Measurements from ENCODE around the gene PROSER3. TPM values are rescaled to one million over a fixed set of nuclear protein-coding genes. Genes with fewer than 3 reads are reported as not detected.

Gene PROSER3
- total and polyA plus RNA-seq, 2 of the 13 experiments (the other 11 are each of a cell fraction or from before 2014, with no cell fraction given): 5.1 to 5.7 TPM

- TF ChIP-seq, protein P1, sequence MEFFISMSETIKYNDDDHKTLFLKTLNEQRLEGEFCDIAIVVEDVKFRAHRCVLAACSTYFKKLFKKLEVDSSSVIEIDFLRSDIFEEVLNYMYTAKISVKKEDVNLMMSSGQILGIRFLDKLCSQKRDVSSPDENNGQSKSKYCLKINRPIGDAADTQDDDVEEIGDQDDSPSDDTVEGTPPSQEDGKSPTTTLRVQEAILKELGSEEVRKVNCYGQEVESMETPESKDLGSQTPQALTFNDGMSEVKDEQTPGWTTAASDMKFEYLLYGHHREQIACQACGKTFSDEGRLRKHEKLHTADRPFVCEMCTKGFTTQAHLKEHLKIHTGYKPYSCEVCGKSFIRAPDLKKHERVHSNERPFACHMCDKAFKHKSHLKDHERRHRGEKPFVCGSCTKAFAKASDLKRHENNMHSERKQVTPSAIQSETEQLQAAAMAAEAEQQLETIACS (CRISPR knock-in tag; IDR thresholded peaks at IDR 0.05): peak; percentile 52
- peak; percentile 54; the same call in 1 of the 2 replicates for TF ChIP-seq POLR2AphosphoS5 (IDR thresholded peaks at IDR 0.05; ENCODE audit: low read depth, low read length)
- peak; percentile 56 for TF ChIP-seq HOXD1 (CRISPR knock-in tag; IDR thresholded peaks at IDR 0.05)
- TF ChIP-seq KDM5A (IDR thresholded peaks at IDR 0.05; ENCODE audit: borderline replicate concordance, low read length): peak; percentile 81
- TF ChIP-seq CREB3 (CRISPR knock-in tag; IDR thresholded peaks at IDR 0.05): peak; percentile 52; the same call in 1 of the 2 replicates
- TF ChIP-seq PHF5A (CRISPR knock-in tag; IDR thresholded peaks at IDR 0.05; ENCODE audit: low read depth, unreplicated experiment): no peak
- no peak for TF ChIP-seq TAF15 (IDR thresholded peaks at IDR 0.05; ENCODE audit: low read depth, low read length, poor library complexity, severe bottlenecking)
- no peak for TF ChIP-seq ZNF251 (CRISPR knock-in tag; IDR thresholded peaks at IDR 0.05)
- TF ChIP-seq HOXA9 (CRISPR knock-in tag; IDR thresholded peaks at IDR 0.05; ENCODE audit: borderline replicate concordance): no peak
- TF ChIP-seq, protein P2, sequence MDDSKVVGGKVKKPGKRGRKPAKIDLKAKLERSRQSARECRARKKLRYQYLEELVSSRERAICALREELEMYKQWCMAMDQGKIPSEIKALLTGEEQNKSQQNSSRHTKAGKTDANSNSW (CRISPR knock-in tag; IDR thresholded peaks at IDR 0.05; ENCODE audit: borderline replicate concordance): no peak
- TF ChIP-seq ZNF3 (CRISPR knock-in tag; IDR thresholded peaks at IDR 0.05): no peak
- 0 out of 2 replicates have a peak, but pooled peaks have one; percentile 50 for TF ChIP-seq ATF7-NPFF (CRISPR knock-in tag; IDR thresholded peaks at IDR 0.05; ENCODE audit: low read depth)
- TF ChIP-seq ZSCAN25 (CRISPR knock-in tag; IDR thresholded peaks at IDR 0.05): no peak; the same call in 1 of the 2 replicates
- TF ChIP-seq ZNF501 (CRISPR knock-in tag; IDR thresholded peaks at IDR 0.05): peak; percentile 86
- TF ChIP-seq PHF8 (CRISPR knock-in tag; IDR thresholded peaks at IDR 0.05): peak; percentile 41
- 0 out of 2 replicates have a peak, but pooled peaks have one; percentile 3 for TF ChIP-seq NCOA2 (CRISPR knock-in tag; IDR thresholded peaks at IDR 0.05)
- TF ChIP-seq, protein P3, sequence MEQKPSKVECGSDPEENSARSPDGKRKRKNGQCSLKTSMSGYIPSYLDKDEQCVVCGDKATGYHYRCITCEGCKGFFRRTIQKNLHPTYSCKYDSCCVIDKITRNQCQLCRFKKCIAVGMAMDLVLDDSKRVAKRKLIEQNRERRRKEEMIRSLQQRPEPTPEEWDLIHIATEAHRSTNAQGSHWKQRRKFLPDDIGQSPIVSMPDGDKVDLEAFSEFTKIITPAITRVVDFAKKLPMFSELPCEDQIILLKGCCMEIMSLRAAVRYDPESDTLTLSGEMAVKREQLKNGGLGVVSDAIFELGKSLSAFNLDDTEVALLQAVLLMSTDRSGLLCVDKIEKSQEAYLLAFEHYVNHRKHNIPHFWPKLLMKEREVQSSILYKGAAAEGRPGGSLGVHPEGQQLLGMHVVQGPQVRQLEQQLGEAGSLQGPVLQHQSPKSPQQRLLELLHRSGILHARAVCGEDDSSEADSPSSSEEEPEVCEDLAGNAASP (CRISPR knock-in tag; IDR thresholded peaks at IDR 0.05; ENCODE audit: borderline replicate concordance): no peak; the same call in 1 of the 2 replicates
- TF ChIP-seq CREM (IDR thresholded peaks at IDR 0.05): peak; percentile 97
- no peak for TF ChIP-seq CREM (CRISPR knock-in tag; IDR thresholded peaks at IDR 0.05)
- no peak for TF ChIP-seq CSRNP1 (CRISPR knock-in tag; IDR thresholded peaks at IDR 0.05)
- TF ChIP-seq NR2F1 (CRISPR knock-in tag; IDR thresholded peaks at IDR 0.05): peak; percentile 7 to 28; a peak in 1 of 4 replicates
- TF ChIP-seq FOXK2 (IDR thresholded peaks at IDR 0.05): no peak
- TF ChIP-seq ZNF121 (CRISPR knock-in tag; IDR thresholded peaks at IDR 0.05): no peak
- TF ChIP-seq JUN (CRISPR knock-in tag; IDR thresholded peaks at IDR 0.05): no peak
- no peak; the same call in 1 of the 2 replicates for TF ChIP-seq SP140L (CRISPR knock-in tag; IDR thresholded peaks at IDR 0.05; ENCODE audit: borderline replicate concordance)
Measured at GRCh38 chr19:35716801-35717664, 40.9 kb upstream of the PROSER3 start (continued).

Measured in HepG2 (cell line).